HG03025 (cell line): ENCODE results near the gene NCOR2.

Experiments used
- ATAC-seq: cut with Tn5 transposase; IDR thresholded peaks from one replicate; pipeline ENCODE4 v1.9.1; 2021; ENCODE audit warnings: mild to moderate bottlenecking, moderate library complexity; ENCODE audit not compliant: unreplicated experiment, low FRiP score

The NCOR2 gene

GRCh38 chr12:124531281-124531745 lies 36.1 kb downstream of the NCOR2 start:
- no peak for ATAC-seq

GRCh38 chr12:124530637-124531263 lies 36.7 kb downstream of the NCOR2 start:
- no peak for ATAC-seq

- ATAC-seq = no peak
These were observed 37.7 kb downstream of the NCOR2 start for GRCh38 chr12:124529565-124530276.

GRCh38 chr12:124527861-124528561 lies 39.4 kb downstream of the NCOR2 start:
- no peak for ATAC-seq

GRCh38 chr12:124525927-124526692 lies 41.3 kb downstream of the NCOR2 start:
- ATAC-seq = no peak

GRCh38 chr12:124525455-124525854 lies 42.0 kb downstream of the NCOR2 start:
- no peak for ATAC-seq

- ATAC-seq = no peak
These were observed 43.0 kb downstream of the NCOR2 start for GRCh38 chr12:124524231-124524925.

GRCh38 chr12:124523071-124523470 lies 44.3 kb downstream of the NCOR2 start:
- ATAC-seq = no peak

GRCh38 chr12:124520907-124521306 lies 46.5 kb downstream of the NCOR2 start:
- ATAC-seq = no peak

- ATAC-seq = no peak
These were observed 47.1 kb downstream of the NCOR2 start for GRCh38 chr12:124520265-124520701.

- no peak for ATAC-seq
These were observed 47.7 kb downstream of the NCOR2 start for GRCh38 chr12:124519746-124520145.

- ATAC-seq = no peak
These were observed 49.1 kb downstream of the NCOR2 start for GRCh38 chr12:124518051-124518932.
